ENCODE data around the gene UBXN11.

DNA sequence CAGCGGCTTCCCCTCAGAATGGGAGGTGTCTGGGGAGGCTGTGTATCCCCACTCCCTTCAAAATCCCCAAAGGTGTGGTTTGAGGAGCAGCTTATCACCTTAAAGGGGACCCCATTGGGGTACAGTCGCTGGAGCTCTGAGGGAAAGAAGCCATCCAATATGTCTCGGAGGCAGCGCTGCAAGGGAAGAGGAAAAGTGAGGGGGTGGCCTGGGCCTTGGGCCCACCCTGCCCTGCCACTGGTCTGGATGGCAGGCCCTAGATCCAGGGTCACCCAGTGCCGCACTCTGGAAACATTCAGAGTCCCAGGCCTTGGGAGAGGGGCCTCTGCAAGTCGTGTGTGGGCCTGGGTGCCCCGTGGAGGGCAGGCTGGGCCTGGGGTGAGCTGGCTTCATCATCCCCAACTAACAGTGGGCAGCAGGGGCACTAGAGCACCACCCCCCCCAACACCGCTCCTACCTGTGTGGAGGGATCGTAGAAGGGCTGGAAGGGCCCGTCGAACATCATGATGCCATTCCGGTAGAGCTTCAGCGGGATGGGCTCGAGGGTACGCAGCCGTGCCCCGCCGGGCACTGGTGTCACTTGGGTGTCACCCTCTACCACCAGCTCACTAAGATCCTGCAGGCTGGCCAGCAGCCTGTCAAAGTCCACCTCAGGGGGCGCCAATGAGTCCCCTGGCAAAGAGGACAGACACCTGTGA lies 20.9 kb downstream of the UBXN11 start:
- TF ChIP-seq, protein P1, sequence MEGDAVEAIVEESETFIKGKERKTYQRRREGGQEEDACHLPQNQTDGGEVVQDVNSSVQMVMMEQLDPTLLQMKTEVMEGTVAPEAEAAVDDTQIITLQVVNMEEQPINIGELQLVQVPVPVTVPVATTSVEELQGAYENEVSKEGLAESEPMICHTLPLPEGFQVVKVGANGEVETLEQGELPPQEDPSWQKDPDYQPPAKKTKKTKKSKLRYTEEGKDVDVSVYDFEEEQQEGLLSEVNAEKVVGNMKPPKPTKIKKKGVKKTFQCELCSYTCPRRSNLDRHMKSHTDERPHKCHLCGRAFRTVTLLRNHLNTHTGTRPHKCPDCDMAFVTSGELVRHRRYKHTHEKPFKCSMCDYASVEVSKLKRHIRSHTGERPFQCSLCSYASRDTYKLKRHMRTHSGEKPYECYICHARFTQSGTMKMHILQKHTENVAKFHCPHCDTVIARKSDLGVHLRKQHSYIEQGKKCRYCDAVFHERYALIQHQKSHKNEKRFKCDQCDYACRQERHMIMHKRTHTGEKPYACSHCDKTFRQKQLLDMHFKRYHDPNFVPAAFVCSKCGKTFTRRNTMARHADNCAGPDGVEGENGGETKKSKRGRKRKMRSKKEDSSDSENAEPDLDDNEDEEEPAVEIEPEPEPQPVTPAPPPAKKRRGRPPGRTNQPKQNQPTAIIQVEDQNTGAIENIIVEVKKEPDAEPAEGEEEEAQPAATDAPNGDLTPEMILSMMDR (IDR thresholded peaks at IDR 0.05), result peak in 7 of 12 donors; percentile 10 to 34 (median 26)
- no peak for TF ChIP-seq POLR2A (IDR thresholded peaks at IDR 0.05)

Data from heart left ventricle (tissue), 13 donors.